Measurements from ENCODE around the gene SERPINA5. TPM values are rescaled to one million over a fixed set of nuclear protein-coding genes. Genes with fewer than 3 reads are reported as not detected.

SERPINA5 gene
- total and polyA plus RNA-seq, 2 of the 13 experiments (the other 11 are each of a cell fraction or from before 2014, with no cell fraction given): 449 to 498 TPM

GRCh38 chr14:94638961-94639817 is 58.0 kb downstream of the SERPINA5 start:
- no peaks in the 10 kb centered on the region for H4K20me1 ChIP-seq (ENCODE audit: insufficient read depth, low read length)
- no peak overlapping the region for H3K27ac ChIP-seq (ENCODE audit: extremely low read length, insufficient read depth, low read length)
- 0 out of 6 replicates have a peak overlapping the region, but pooled peaks of 1 of the 3 experiments have one; percentile 3 for H3K4me3 ChIP-seq (replicated peaks in 1 of 3; ENCODE audit: insufficient read depth in 1 of 3, low read depth in 2 of 3, low read length in 3 of 3)
- intact Hi-C loops (cut with micrococcal nuclease; ENCODE audit: unreplicated experiment) (no loop called here), in situ Hi-C loops (cut with HindIII; ENCODE audit: extremely low pct_ligation_motif_present, low pct_unique_long_range_greater_than_20kb) (no loop called here)
- no peak overlapping the region for H2AFZ ChIP-seq (ENCODE audit: low read length)
- no peak overlapping the region for H3K9ac ChIP-seq (ENCODE audit: insufficient read depth, low read depth, low read length)
- ChIA-PET CTCF (ENCODE audit: low intra/inter-chr PET ratio, low total read pairs) (no interaction called here), POLR2A (interaction anchor here (0.8 to 3.6 kb wide), 13 partner anchors 14 to 58 kb away, joined by 3 to 22 read pairs (median 5); partner anchors contain the start of genes SERPINA3 and SERPINA5)
- WGBS (ENCODE audit: low lambda C conversion rate): 39% methylated on average over 10 of the region's 11 CpGs
- peaks cover 0 to 1% of the 10 kb centered on the region in 2 experiments; a peak in 1 of 5 replicates for H3K27me3 ChIP-seq (ENCODE audit: control insufficient read depth in 1 of 2, insufficient read depth in 2 of 2, low read length in 2 of 2)
- H3K36me3 ChIP-seq (replicated peaks in 1 of 2; ENCODE audit: control insufficient read depth in 1 of 2, insufficient read depth in 2 of 2, low read length in 2 of 2): no peaks in the 10 kb centered on the region
- no peaks in the 10 kb centered on the region for H3K9me3 ChIP-seq (ENCODE audit: low read length)
- BruUV-seq (replicated peaks): no TSS peak
- H3K4me2 ChIP-seq (ENCODE audit: low read depth, low read length): peak overlapping the region; percentile 40
- H3K4me1 ChIP-seq (ENCODE audit: insufficient read depth, low read length): peaks cover 67% of the 10 kb centered on the region
- FAIRE-seq: peak; percentile 55
- no peaks in the 10 kb centered on the region for H3K79me2 ChIP-seq (ENCODE audit: insufficient read depth, low read length)
- peak; percentile 76 for ATAC-seq
- peak; percentile 48 for DNase-seq (ENCODE audit: low spot score)
- TF ChIP-seq ZNF614 (CRISPR knock-in tag; IDR thresholded peaks at IDR 0.05; ENCODE audit: borderline replicate concordance) (peak; percentile 38; the same call in 1 of the 2 replicates), GATAD2A (CRISPR knock-in tag; IDR thresholded peaks at IDR 0.05) (peak; percentile 29; the same call in 1 of the 2 replicates), FOSL2 (CRISPR knock-in tag; IDR thresholded peaks at IDR 0.05) (peak; percentile 8; the same call in 1 of the 2 replicates), MAFK (conservative IDR thresholded peaks at IDR 0.05 in 1 of 2, IDR thresholded peaks at IDR 0.05 in 1 of 2; ENCODE audit: low read length in 2 of 2) (peak; percentile 57 to 65; a peak in 3 of 4 replicates), SP4 (CRISPR knock-in tag; IDR thresholded peaks at IDR 0.05) (no peak), LCORL (IDR thresholded peaks at IDR 0.05) (no peak), LCORL (CRISPR knock-in tag; IDR thresholded peaks at IDR 0.05) (peak; percentile 27; the same call in 1 of the 2 replicates), ZBTB25 (CRISPR knock-in tag; IDR thresholded peaks at IDR 0.05) (0 out of 2 replicates have a peak, but pooled peaks have one; percentile 28), TEAD3 (CRISPR knock-in tag; optimal IDR thresholded peaks at IDR 0.05; ENCODE audit: borderline replicate concordance) (peak; percentile 24), SMAD3 (CRISPR knock-in tag; IDR thresholded peaks at IDR 0.05) (no peak), PPARG (CRISPR knock-in tag; conservative IDR thresholded peaks at IDR 0.05) (0 out of 2 replicates have a peak, but pooled peaks have one; percentile 27), ZNF687 (CRISPR knock-in tag; IDR thresholded peaks at IDR 0.05) (peak; percentile 29; the same call in 1 of the 2 replicates), HMGXB4 (CRISPR knock-in tag; IDR thresholded peaks at IDR 0.05; ENCODE audit: borderline replicate concordance in 1 of 2, low read depth in 1 of 2) (0 out of 4 replicates have a peak, but pooled peaks of 1 of the 2 experiments have one; percentile 18), RARA (CRISPR knock-in tag; IDR thresholded peaks at IDR 0.05) (0 out of 2 replicates have a peak, but pooled peaks have one; percentile 28), ZBTB7B (CRISPR knock-in tag; IDR thresholded peaks at IDR 0.05) (0 out of 2 replicates have a peak, but pooled peaks have one; percentile 22), ZNF383 (CRISPR knock-in tag; IDR thresholded peaks at IDR 0.05; ENCODE audit: borderline replicate concordance) (no peak)
